Stomach (tissue), 4 donors: ENCODE results near the gene GPS1.

Experiments
- POLR2A ChIP-seq, 4 donors: fragments of 450-650 bp; IDR thresholded peaks; one replicate each; pipeline ENCODE4 v1.6.1; 2016; ENCODE audit warnings: antibody characterized with exemption in 4 of 4, control low read depth in 2 of 4, mild to moderate bottlenecking in 1 of 4, moderate library complexity in 1 of 4
- POLR2AphosphoS5 ChIP-seq, 3 donors: sonication (generic); formaldehyde crosslinking; IDR thresholded peaks; one replicate each; pipeline ENCODE4 v1.6.1; 2016; ENCODE audit warnings: antibody characterized with exemption in 3 of 3

DNA sequence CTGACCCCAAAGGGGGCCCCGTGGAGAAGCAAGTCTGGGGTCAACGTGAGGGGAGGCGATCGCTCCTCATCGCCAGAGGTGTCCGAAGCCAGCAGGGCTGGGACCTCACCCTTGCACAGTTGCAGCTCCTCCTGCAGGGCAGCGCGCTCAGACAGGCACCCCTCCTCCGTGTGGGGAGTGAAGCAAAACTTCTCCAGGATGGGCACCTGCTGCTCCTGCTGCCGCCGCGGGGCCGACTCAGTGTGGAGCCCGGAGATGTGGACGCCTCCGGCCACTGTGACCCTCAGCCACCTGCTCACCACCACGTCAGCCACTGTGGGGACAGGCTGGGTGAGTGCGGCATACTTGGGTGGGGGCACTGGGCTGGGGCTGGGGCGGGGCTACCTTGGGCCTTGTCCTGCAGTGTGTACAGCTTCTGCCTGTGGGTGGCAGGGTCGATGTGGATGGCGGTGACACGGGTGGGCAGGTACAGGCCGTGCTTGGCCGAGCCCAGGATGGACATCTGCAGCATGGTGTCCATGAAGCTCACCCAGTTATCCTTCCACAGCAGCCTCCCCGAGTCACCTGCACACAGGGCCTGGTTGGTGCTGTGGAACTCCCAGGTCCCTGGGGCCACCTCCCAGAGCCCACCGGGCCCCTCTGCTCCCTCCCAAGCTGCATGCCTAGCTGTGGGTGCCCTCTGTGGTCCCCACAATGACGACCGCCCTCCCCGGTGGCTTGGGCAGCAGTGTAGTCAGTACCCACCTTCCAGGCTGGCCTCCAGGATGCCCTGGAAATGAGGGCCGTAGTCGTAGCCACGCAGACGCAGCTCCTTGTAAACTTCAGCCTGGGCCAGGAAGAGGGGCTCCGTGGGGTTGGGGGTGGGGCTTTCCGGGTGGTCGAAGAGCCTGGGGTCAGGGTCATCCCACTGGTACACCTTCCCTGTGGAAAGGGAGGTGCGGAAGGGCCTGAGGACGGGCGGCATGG is 35.5 kb downstream of the GPS1 start:
- TF ChIP-seq POLR2A (IDR thresholded peaks at IDR 0.05) (no peak), POLR2AphosphoS5 (IDR thresholded peaks at IDR 0.05) (no peak)
